Astrocyte (in vitro differentiated cells and primary cell): ENCODE data around the gene DISC1. TPM values are rescaled to one million over a fixed set of nuclear protein-coding genes. Genes with fewer than 3 reads are reported as not detected.

Source experiments
- DNase-seq: peaks from one replicate; pipeline ENCODE4 v3.0.0-alpha.2; 2010; ENCODE audit warnings: low read depth
- FAIRE-seq: peaks from 2 replicates; lab custom pipeline; 2011; peaks lifted over from hg19 to GRCh38; lab: Jason Lieb, UNC
- H2AFZ ChIP-seq: 2 replicates; pipeline ENCODE4 v1.6.0; 2012; ENCODE audit warnings: low read depth, low read length, inconsistent platforms
- H3K27ac ChIP-seq: 2 replicates; pipeline ENCODE4 v1.5.1; 2011; ENCODE audit warnings: low read depth, low read length, inconsistent platforms
- H3K27me3 ChIP-seq: 2 replicates; pipeline ENCODE4 v1.6.0; 2011; ENCODE audit warnings: low read length, inconsistent platforms; ENCODE audit not compliant: insufficient read depth
- H3K36me3 ChIP-seq: 2 replicates; pipeline ENCODE4 v1.5.1; 2011; ENCODE audit warnings: low read length, inconsistent platforms; ENCODE audit not compliant: insufficient read depth
- H3K4me1 ChIP-seq: 2 replicates; pipeline ENCODE4 v1.5.1; 2011; ENCODE audit warnings: low read length, inconsistent platforms; ENCODE audit not compliant: insufficient read depth
- H3K4me2 ChIP-seq: 2 replicates; pipeline ENCODE4 v1.6.0; 2012; ENCODE audit warnings: low read length, inconsistent platforms
- H3K4me3 ChIP-seq: 2 replicates; pipeline ENCODE4 v1.5.1; 2011; ENCODE audit warnings: low read depth, mild to moderate bottlenecking, low read length, inconsistent platforms; ENCODE audit not compliant: insufficient read depth
- H3K79me2 ChIP-seq: 2 replicates; pipeline ENCODE4 v1.6.0; 2012; ENCODE audit warnings: mild to moderate bottlenecking, low read length, inconsistent platforms; ENCODE audit not compliant: insufficient read depth
- H3K9ac ChIP-seq: 2 replicates; pipeline ENCODE4 v1.6.0; 2012; ENCODE audit warnings: mild to moderate bottlenecking, low read length, inconsistent platforms
- H3K9me3 ChIP-seq: 2 replicates; pipeline ENCODE4 v1.5.1; 2012; ENCODE audit warnings: low read depth, mild to moderate bottlenecking, low read length, inconsistent platforms; ENCODE audit not compliant: insufficient read depth
- H4K20me1 ChIP-seq: 2 replicates; pipeline ENCODE4 v1.6.0; 2012; ENCODE audit warnings: low read length, inconsistent platforms; ENCODE audit not compliant: insufficient read depth
- H3K27ac Mint-ChIP-seq: one replicate; pipeline ENCODE4 v1.8.0; 2021; ENCODE audit warnings: mild to moderate bottlenecking, mixed read lengths; ENCODE audit not compliant: unreplicated experiment
- H3K27me3 Mint-ChIP-seq: one replicate; pipeline ENCODE4 v1.8.0; 2021; ENCODE audit warnings: low read depth, mixed read lengths; ENCODE audit not compliant: unreplicated experiment
- H3K36me3 Mint-ChIP-seq: one replicate; pipeline ENCODE4 v1.8.0; 2021; ENCODE audit warnings: low read depth, mixed read lengths; ENCODE audit not compliant: unreplicated experiment
- H3K4me1 Mint-ChIP-seq: one replicate; pipeline ENCODE4 v1.8.0; 2021; ENCODE audit warnings: low read depth, mixed read lengths; ENCODE audit not compliant: unreplicated experiment
- H3K4me3 Mint-ChIP-seq: one replicate; pipeline ENCODE4 v1.8.0; 2021; ENCODE audit warnings: mild to moderate bottlenecking, moderate library complexity, mixed read lengths; ENCODE audit not compliant: unreplicated experiment
- H3K9me3 Mint-ChIP-seq: one replicate; pipeline ENCODE4 v1.8.0; 2021; ENCODE audit warnings: mild to moderate bottlenecking, mixed read lengths; ENCODE audit not compliant: unreplicated experiment
- CTCF ChIP-seq: IDR thresholded peaks from 2 replicates; pipeline ENCODE4 v1.5.1; 2011; ENCODE audit warnings: low read depth, mild to moderate bottlenecking, inconsistent platforms, low read length, moderate library complexity; ENCODE audit not compliant: insufficient read depth
- EZH2 ChIP-seq: IDR thresholded peaks from 2 replicates; pipeline ENCODE4 v1.6.1; 2012; ENCODE audit warnings: mild to moderate bottlenecking, low read length, inconsistent platforms; ENCODE audit not compliant: insufficient read depth
- total RNA-seq: library from RNA; stranded (reverse); gene quantifications from 2 replicates; pipeline ENCODE4 v1.2.1, GENCODE V29; 2021

The DISC1 gene
- total RNA-seq, 1 donor from 2014 or later: 9.1 TPM

- H3K27ac Mint-ChIP-seq: no peak overlapping the region
- DNase-seq (no peak), FAIRE-seq (no peak)
- no peak for TF ChIP-seq EZH2
- TF ChIP-seq CTCF: no peak
- Histone ChIP-seq H3K36me3 (no peaks in the 10 kb centered on the region), H3K79me2 (no peaks in the 10 kb centered on the region), H3K9me3 (no peaks in the 10 kb centered on the region), H3K27ac (no peak overlapping the region), H4K20me1 (no peaks in the 10 kb centered on the region), H3K27me3 (no peaks in the 10 kb centered on the region), H3K4me3 (no peak overlapping the region), H3K9ac (no peak overlapping the region), H3K4me2 (no peak overlapping the region), H3K4me1 (no peaks in the 10 kb centered on the region), H2AFZ (no peak overlapping the region)
- H3K9me3 Mint-ChIP-seq: no peaks in the 10 kb centered on the region
- H3K27me3 Mint-ChIP-seq: no peaks in the 10 kb centered on the region
- H3K4me1 Mint-ChIP-seq: peaks cover 15% of the 10 kb centered on the region
- H3K36me3 Mint-ChIP-seq: no peaks in the 10 kb centered on the region
- no peak overlapping the region for H3K4me3 Mint-ChIP-seq
Measured at GRCh38 chr1:231594123-231594522, 32.5 kb upstream of the DISC1 start.

GRCh38 chr1:231594749-231595148, 31.8 kb upstream of the DISC1 start:
- no peak for FAIRE-seq
- H3K27ac ChIP-seq: no peak overlapping the region
- no peaks in the 10 kb centered on the region for H3K9me3 Mint-ChIP-seq
- H3K4me1 Mint-ChIP-seq: peaks cover 15% of the 10 kb centered on the region
- no peaks in the 10 kb centered on the region for H3K4me1 ChIP-seq
- no peaks in the 10 kb centered on the region for H3K36me3 Mint-ChIP-seq
- H3K4me2 ChIP-seq: no peak overlapping the region
- H3K9me3 ChIP-seq: no peaks in the 10 kb centered on the region
- H3K27me3 ChIP-seq: no peaks in the 10 kb centered on the region
- TF ChIP-seq CTCF (no peak), EZH2 (no peak)
- no peaks in the 10 kb centered on the region for H3K79me2 ChIP-seq
- no peaks in the 10 kb centered on the region for H3K27me3 Mint-ChIP-seq
- no peak for DNase-seq
- H2AFZ ChIP-seq: no peak overlapping the region
- no peak overlapping the region for H3K9ac ChIP-seq
- no peaks in the 10 kb centered on the region for H4K20me1 ChIP-seq
- no peaks in the 10 kb centered on the region for H3K36me3 ChIP-seq
- no peak overlapping the region for H3K27ac Mint-ChIP-seq
- no peak overlapping the region for H3K4me3 Mint-ChIP-seq
- H3K4me3 ChIP-seq: no peak overlapping the region

- Histone ChIP-seq H4K20me1 (no peaks in the 10 kb centered on the region), H3K27me3 (no peaks in the 10 kb centered on the region), H3K4me1 (no peaks in the 10 kb centered on the region), H3K79me2 (no peaks in the 10 kb centered on the region), H3K4me3 (no peak overlapping the region), H3K36me3 (no peaks in the 10 kb centered on the region), H3K9ac (no peak overlapping the region), H3K9me3 (no peaks in the 10 kb centered on the region), H3K27ac (no peak overlapping the region), H3K4me2 (no peak overlapping the region), H2AFZ (no peak overlapping the region)
- no peaks in the 10 kb centered on the region for H3K9me3 Mint-ChIP-seq
- no peak for DNase-seq
- H3K4me1 Mint-ChIP-seq: peaks cover 15% of the 10 kb centered on the region
- no peaks in the 10 kb centered on the region for H3K36me3 Mint-ChIP-seq
- H3K27me3 Mint-ChIP-seq: no peaks in the 10 kb centered on the region
- no peak overlapping the region for H3K4me3 Mint-ChIP-seq
- FAIRE-seq: no peak
- H3K27ac Mint-ChIP-seq: no peak overlapping the region
- no peak for TF ChIP-seq CTCF
- TF ChIP-seq EZH2: no peak
Measured at GRCh38 chr1:231596337-231596791, 30.2 kb upstream of the DISC1 start.
